Gastrocnemius medialis (tissue), 4 donors: Measurements from ENCODE around the gene TH. TPM values are rescaled to one million over a fixed set of nuclear protein-coding genes. Genes with fewer than 3 reads are reported as not detected.
"Not testable (repeated sequence)": the region's sequence is repeated elsewhere in the genome, so short reads cannot be mapped to it uniquely, and the experiment has no call there.

Experiments used
- ATAC-seq, 2 donors: fragments of 150-250 bp; one replicate each; pipeline ENCODE4 v1.9.1; 2016
- DNase-seq, 2 donors: peaks; one replicate each; pipeline ENCODE4 v3.0.0-alpha.2; 2019
- H3K27ac ChIP-seq, 4 donors: fragments of 200-600 bp; sonication (generic); 1 replicate in 1 of 4; 2 replicates in 3 of 4; pipeline ENCODE4 v1.5.1; 2016 to 2018; ENCODE audit warnings: mild to moderate bottlenecking in 2 of 4, moderate library complexity in 1 of 4
- H3K27me3 ChIP-seq, 3 donors: fragments of 200-600 bp; sonication (generic) in 2 of 3; 1 replicate in 1 of 3; 2 replicates in 2 of 3; pipeline versions ENCODE4 v1.5.1 to v1.6.0; 2016 to 2019; ENCODE audit warnings: mild to moderate bottlenecking in 1 of 3, moderate library complexity in 1 of 3
- H3K36me3 ChIP-seq, 2 donors: fragments of 200-600 bp; sonication (generic) in 1 of 2; one replicate each; pipeline ENCODE4 v1.5.1; 2017 to 2018
- H3K4me1 ChIP-seq, 2 donors: fragments of 200-600 bp; sonication (generic) in 1 of 2; one replicate each; pipeline ENCODE4 v1.5.1; 2016 to 2017; ENCODE audit warnings: mild to moderate bottlenecking in 2 of 2
- H3K4me3 ChIP-seq, 4 donors: fragments of 200-600 bp; sonication (generic) in 3 of 4; 1 replicate in 1 of 4; 2 replicates in 3 of 4; pipeline ENCODE4 v1.5.1; 2016 to 2019; ENCODE audit warnings: mild to moderate bottlenecking in 2 of 4
- H3K9me3 ChIP-seq, 3 donors: fragments of 200-600 bp; sonication (generic) in 2 of 3; 1 replicate in 1 of 3; 2 replicates in 2 of 3; pipeline ENCODE4 v1.5.1; 2016 to 2019
- POLR2A ChIP-seq, 2 donors: fragments of 450-650 bp; IDR thresholded peaks; one replicate each; pipeline ENCODE4 v1.6.1; 2017; ENCODE audit warnings: antibody characterized with exemption in 2 of 2, mild to moderate bottlenecking in 2 of 2, moderate library complexity in 2 of 2
- in situ Hi-C, 4 donors: fragments of 200-750 bp; cut with MboI; loops; one replicate each; pipeline versions ENCODE4 v1.15.0 to v1.8.0; 2017; ENCODE audit warnings: low sequenced_read_pairs in 4 of 4
- intact Hi-C: fragments of 100-400 bp; cut with DNase I; formaldehyde crosslinking; loops from one replicate; pipeline ENCODE4 v1.15.1; 2023; ENCODE audit warnings: low total_unique reads
- total RNA-seq, 4 donors: library from RNA; depleted of rRNA; stranded (reverse); fragments of >200 nt; gene quantifications; one replicate each; pipeline versions ENCODE4 v1.1.0 to v1.2.3, GENCODE V29; 2016
- TF ChIP-seq, protein P1 (sequence below), 5 experiments: fragments of 450-650 bp in 3 of 5; fragments of 200-600 bp in 2 of 5; sonication (generic) in 2 of 5; IDR thresholded peaks in 4 of 5; conservative IDR thresholded peaks in 1 of 5; 1 replicate in 4 of 5; 2 replicates in 1 of 5; pipeline ENCODE4 v1.5.1; 2016 to 2019; ENCODE audit warnings: antibody characterized with exemption in 5 of 5, mild to moderate bottlenecking in 3 of 5, moderate library complexity in 3 of 5

Gene TH
- total RNA-seq, 4 donors from 2014 or later: not detected

DNA sequence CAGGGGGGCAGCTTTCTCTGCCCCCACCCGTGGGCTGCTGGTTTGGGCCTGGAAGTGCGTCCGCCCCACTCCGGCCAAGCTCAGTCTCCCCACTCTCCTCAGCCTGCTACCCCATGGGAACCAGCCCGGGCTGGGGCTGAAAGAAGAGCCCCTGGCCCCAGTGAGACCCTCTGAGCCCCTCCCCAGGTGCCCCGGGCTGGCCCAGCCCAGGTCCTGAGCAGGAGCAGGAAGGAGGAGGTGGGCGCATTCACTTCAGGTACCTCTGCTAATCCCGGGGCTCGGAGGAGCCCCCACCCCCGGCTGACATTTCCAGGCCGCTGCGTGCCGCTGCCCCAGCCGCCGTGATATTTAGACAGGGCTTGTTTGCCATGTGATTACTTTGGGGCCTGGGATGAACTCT, 8.7 kb upstream of the TH start:
- H3K4me3 ChIP-seq: no peak overlapping the region
- no peak for DNase-seq
- peaks cover 4 to 22% (median 5%) of the 10 kb centered on the region in 3 donors for H3K27me3 ChIP-seq
- H3K9me3 ChIP-seq: no peaks in the 10 kb centered on the region
- in situ Hi-C loops (loop anchor here in 3 of 4 donors (25.0 kb wide), 2 partner anchors 232 to 257 kb away; partner anchors contain the start of genes TSSC4 (in 2 of the 3), KCNQ1 (in 1 of the 3) and TRPM5 (in 1 of the 3)), intact Hi-C loops (no loop called here)
- TF ChIP-seq, protein P1, sequence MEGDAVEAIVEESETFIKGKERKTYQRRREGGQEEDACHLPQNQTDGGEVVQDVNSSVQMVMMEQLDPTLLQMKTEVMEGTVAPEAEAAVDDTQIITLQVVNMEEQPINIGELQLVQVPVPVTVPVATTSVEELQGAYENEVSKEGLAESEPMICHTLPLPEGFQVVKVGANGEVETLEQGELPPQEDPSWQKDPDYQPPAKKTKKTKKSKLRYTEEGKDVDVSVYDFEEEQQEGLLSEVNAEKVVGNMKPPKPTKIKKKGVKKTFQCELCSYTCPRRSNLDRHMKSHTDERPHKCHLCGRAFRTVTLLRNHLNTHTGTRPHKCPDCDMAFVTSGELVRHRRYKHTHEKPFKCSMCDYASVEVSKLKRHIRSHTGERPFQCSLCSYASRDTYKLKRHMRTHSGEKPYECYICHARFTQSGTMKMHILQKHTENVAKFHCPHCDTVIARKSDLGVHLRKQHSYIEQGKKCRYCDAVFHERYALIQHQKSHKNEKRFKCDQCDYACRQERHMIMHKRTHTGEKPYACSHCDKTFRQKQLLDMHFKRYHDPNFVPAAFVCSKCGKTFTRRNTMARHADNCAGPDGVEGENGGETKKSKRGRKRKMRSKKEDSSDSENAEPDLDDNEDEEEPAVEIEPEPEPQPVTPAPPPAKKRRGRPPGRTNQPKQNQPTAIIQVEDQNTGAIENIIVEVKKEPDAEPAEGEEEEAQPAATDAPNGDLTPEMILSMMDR (IDR thresholded peaks at IDR 0.05 in 4 of 5, conservative IDR thresholded peaks at IDR 0.05 in 1 of 5): no peak
- TF ChIP-seq POLR2A (IDR thresholded peaks at IDR 0.05): no peak
- no peak for ATAC-seq
- no peaks in the 10 kb centered on the region for H3K4me1 ChIP-seq
- H3K36me3 ChIP-seq: no peaks in the 10 kb centered on the region
- no peak overlapping the region for H3K27ac ChIP-seq

GRCh38 chr11:2179516-2179915, 7.9 kb upstream of the TH start:
- Histone ChIP-seq H3K4me3 (no peak overlapping the region), H3K27ac (no peak overlapping the region), H3K27me3 (peaks cover 4 to 16% (median 4%) of the 10 kb centered on the region in 3 donors), H3K9me3 (no peaks in the 10 kb centered on the region), H3K4me1 (no peaks in the 10 kb centered on the region), H3K36me3 (no peaks in the 10 kb centered on the region)
- no peak for ATAC-seq
- DNase-seq: no peak
- no peak for TF ChIP-seq POLR2A (IDR thresholded peaks at IDR 0.05)
- TF ChIP-seq, protein P1 (IDR thresholded peaks at IDR 0.05 in 4 of 5, conservative IDR thresholded peaks at IDR 0.05 in 1 of 5): no peak
- intact Hi-C loops: loop anchor here (5.0 kb wide), 1 partner anchor 912 kb away; no protein-coding TSS in a partner anchor
- in situ Hi-C loops: loop anchor here in 3 of 4 donors (25.0 kb wide), 2 partner anchors 233 to 258 kb away; partner anchors contain the start of genes TSSC4 (in 2 of the 3), KCNQ1 (in 1 of the 3) and TRPM5 (in 1 of the 3)

DNA sequence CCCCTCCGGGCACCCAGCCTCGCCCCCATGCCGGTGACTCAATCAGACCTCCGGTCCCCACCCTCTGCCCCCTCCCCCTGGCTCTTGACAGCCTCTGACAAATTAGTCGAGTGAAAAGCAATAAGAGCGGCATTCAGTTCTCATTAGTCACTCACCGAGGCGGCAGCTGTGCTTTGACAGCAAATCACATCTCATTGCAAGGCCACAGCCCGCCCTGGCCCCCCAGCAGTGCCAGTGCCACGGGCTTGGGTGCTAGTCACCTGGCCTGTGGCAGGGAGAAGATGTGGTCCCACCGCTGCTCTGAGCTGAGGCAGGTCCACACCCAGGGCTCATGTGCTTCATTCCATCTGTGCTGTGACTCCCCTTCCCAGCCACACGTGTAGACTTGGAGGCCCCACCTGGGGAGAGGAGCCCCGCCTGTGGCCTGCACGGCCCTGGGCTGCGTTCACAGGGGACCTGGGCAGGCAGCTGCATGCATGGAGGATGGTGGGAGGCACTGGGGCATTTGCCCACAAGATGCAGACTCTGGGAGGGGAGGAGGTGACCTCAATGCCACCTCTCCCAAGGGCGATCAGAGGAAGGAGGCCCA, 7.4 kb upstream of the TH start:
- intact Hi-C loops (loop anchor here (5.0 kb wide), 1 partner anchor 912 kb away; no protein-coding TSS in a partner anchor), in situ Hi-C loops (loop anchor here in 3 of 4 donors (25.0 kb wide), 2 partner anchors 233 to 258 kb away; partner anchors contain the start of genes TSSC4 (in 2 of the 3), KCNQ1 (in 1 of the 3) and TRPM5 (in 1 of the 3))
- no peaks in the 10 kb centered on the region for H3K9me3 ChIP-seq
- TF ChIP-seq POLR2A (IDR thresholded peaks at IDR 0.05): no peak
- TF ChIP-seq, protein P1 (IDR thresholded peaks at IDR 0.05 in 4 of 5, conservative IDR thresholded peaks at IDR 0.05 in 1 of 5): no peak
- DNase-seq (no peak), ATAC-seq (no peak)
- H3K4me1 ChIP-seq: no peaks in the 10 kb centered on the region
- no peak overlapping the region for H3K4me3 ChIP-seq
- no peak overlapping the region for H3K27ac ChIP-seq
- H3K27me3 ChIP-seq: peaks cover 2 to 16% (median 4%) of the 10 kb centered on the region in 3 donors
- no peaks in the 10 kb centered on the region for H3K36me3 ChIP-seq

DNA sequence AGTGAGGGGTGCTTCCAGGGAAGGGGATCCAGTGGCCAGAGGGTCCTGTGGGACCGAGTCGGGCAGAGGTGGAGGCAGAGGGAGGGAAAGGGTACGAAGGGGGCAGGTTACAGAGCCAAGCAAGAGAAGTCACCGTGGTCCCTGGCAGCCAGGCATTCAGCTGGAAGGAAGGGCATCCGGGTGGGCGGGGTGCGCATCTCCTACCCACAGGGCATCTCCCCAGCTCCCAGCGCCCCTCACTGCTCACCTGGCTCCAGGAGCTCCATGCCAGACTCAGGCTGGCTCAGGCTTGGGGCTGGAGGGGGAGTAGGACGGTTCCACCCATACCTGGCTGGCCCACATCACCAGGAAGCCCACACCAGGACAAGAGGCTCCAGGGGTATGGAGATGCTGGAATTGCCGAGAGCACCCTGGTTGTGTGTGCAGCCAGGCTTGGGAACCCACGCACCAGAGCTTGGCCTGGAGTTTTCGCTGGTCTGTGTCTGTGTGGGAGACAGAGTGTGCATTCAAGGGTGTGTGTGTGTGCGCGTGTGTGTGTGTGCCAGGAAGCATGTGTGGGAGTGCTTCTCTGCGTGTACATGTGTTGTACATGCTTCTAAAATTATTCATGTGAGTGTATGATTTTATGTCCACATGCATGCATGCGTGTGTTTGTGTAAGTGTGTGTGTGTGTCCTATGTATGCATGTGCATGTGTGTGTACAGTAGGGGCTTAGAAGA, 6.6 kb upstream of the TH start:
- H3K27me3 ChIP-seq: peaks cover 0 to 16% (median 5%) of the 10 kb centered on the region in 3 donors
- not testable (repeated sequence) for H3K4me3 ChIP-seq

More for the DNA sequence above, 6.6 kb upstream of the TH start:
- intact Hi-C loops (loop anchor here (5.0 kb wide), 1 partner anchor 911 kb away; no protein-coding TSS in a partner anchor), in situ Hi-C loops (loop anchor here in 3 of 4 donors (25.0 kb wide), 2 partner anchors 234 to 259 kb away; partner anchors contain the start of genes TSSC4 (in 2 of the 3), KCNQ1 (in 1 of the 3) and TRPM5 (in 1 of the 3))
- not testable (repeated sequence) for DNase-seq, H3K27ac ChIP-seq, H3K9me3 ChIP-seq, H3K4me1 ChIP-seq, ATAC-seq, H3K36me3 ChIP-seq
